Hematopoietic multipotent progenitor cell treated with erythropoietin and hydrocortisone succinate and interleukin-3 and kit ligand, for 6 days (in vitro differentiated cells): Measurements from ENCODE around the gene STK24.

ENCODE experiments used
- DNase-seq: peaks from one replicate; pipeline ENCODE4 v3.0.0-alpha.2; 2015

The STK24 gene

GRCh38 chr13:98398581-98398980 lies 178.3 kb downstream of the STK24 start:
- no peak for DNase-seq

GRCh38 chr13:98397861-98398260 lies 179.0 kb downstream of the STK24 start:
- no peak for DNase-seq

GRCh38 chr13:98397221-98397620 lies 179.7 kb downstream of the STK24 start:
- no peak for DNase-seq

GRCh38 chr13:98396071-98396710 lies 180.7 kb downstream of the STK24 start:
- no peak for DNase-seq
